ENCODE measurements around the gene CISTR. TPM values are rescaled to one million over a fixed set of nuclear protein-coding genes. Genes with fewer than 3 reads are reported as not detected.

Gene CISTR
- total and polyA plus RNA-seq, 2 donors (not counting 3 experiments of a cell fraction or from before 2014, with no cell fraction given): not detected

DNA sequence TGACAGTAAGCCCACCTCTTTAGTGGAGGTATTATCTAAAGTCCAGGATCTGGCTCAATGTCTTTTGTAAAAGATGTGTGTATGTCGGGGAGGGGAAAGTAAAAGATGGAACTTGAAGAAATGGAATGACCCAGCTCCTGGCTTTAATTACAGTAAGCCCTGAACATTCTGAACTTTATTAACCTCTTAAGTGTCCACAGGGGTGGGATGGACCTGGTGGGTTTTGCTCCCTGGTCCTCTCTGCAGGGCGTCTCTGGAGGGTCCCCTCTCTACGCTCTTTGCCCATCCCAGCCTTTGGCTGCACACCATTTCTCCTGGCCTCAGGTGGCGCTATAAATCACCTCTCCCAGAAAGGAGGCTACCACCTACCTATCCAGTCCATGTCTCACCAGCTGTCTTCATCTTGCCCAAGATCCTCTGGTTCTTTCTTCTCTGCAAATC, 3.7 kb upstream of the CISTR start:
- DNase-seq (ENCODE audit: low read depth, low spot score): no peak
- Histone ChIP-seq H3K36me3 (ENCODE audit: control insufficient read depth in 2 of 2, extremely low read depth in 1 of 2, insufficient read depth in 2 of 2, low read length in 2 of 2) (no peaks in the 10 kb centered on the region), H3K27me3 (ENCODE audit: control insufficient read depth in 2 of 2, insufficient read depth in 2 of 2, low read length in 2 of 2) (peaks cover 67 to 77% of the 10 kb centered on the region in 2 experiments), H2AFZ (ENCODE audit: low read depth, low read length) (no peak overlapping the region), H3K9me3 (replicated peaks; ENCODE audit: control insufficient read depth, insufficient read depth, low read length) (no peaks in the 10 kb centered on the region), H3K79me2 (ENCODE audit: control insufficient read depth, insufficient read depth, low read length) (no peaks in the 10 kb centered on the region), H3K27ac (ENCODE audit: insufficient read depth, low read depth, low read length) (no peak overlapping the region), H3K9ac (replicated peaks; ENCODE audit: extremely low read depth, insufficient read depth, low read length) (no peak overlapping the region), H4K20me1 (replicated peaks; ENCODE audit: control insufficient read depth, extremely low read depth, insufficient read depth, low read length) (no peaks in the 10 kb centered on the region), H3K4me1 (ENCODE audit: control insufficient read depth, extremely low read depth, insufficient read depth, low read length) (peaks cover 3% of the 10 kb centered on the region), H3K9me1 (replicated peaks; ENCODE audit: control insufficient read depth, extremely low read depth, insufficient read depth, low read length) (no peaks in the 10 kb centered on the region), H3K4me3 (replicated peaks in 1 of 3; ENCODE audit: insufficient read depth in 1 of 3, low read depth in 1 of 3, low read length in 3 of 3) (no peak overlapping the region), H3K4me2 (ENCODE audit: insufficient read depth, low read length) (no peak overlapping the region)
- POLR2A ChIA-PET: no interaction called here
- TF ChIP-seq, protein P1, sequence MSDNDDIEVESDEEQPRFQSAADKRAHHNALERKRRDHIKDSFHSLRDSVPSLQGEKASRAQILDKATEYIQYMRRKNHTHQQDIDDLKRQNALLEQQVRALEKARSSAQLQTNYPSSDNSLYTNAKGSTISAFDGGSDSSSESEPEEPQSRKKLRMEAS (IDR thresholded peaks at IDR 0.05; ENCODE audit: insufficient read depth, insufficient read length): no peak
- no peak for TF ChIP-seq MYC (IDR thresholded peaks at IDR 0.05; ENCODE audit: low read depth, low read length)
- TF ChIP-seq, protein P2, sequence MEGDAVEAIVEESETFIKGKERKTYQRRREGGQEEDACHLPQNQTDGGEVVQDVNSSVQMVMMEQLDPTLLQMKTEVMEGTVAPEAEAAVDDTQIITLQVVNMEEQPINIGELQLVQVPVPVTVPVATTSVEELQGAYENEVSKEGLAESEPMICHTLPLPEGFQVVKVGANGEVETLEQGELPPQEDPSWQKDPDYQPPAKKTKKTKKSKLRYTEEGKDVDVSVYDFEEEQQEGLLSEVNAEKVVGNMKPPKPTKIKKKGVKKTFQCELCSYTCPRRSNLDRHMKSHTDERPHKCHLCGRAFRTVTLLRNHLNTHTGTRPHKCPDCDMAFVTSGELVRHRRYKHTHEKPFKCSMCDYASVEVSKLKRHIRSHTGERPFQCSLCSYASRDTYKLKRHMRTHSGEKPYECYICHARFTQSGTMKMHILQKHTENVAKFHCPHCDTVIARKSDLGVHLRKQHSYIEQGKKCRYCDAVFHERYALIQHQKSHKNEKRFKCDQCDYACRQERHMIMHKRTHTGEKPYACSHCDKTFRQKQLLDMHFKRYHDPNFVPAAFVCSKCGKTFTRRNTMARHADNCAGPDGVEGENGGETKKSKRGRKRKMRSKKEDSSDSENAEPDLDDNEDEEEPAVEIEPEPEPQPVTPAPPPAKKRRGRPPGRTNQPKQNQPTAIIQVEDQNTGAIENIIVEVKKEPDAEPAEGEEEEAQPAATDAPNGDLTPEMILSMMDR (IDR thresholded peaks at IDR 0.05; ENCODE audit: extremely low read depth in 1 of 2, insufficient read depth in 1 of 2, low read depth in 1 of 2, low read length in 2 of 2): no peak
- no peak for TF ChIP-seq POLR2A (IDR thresholded peaks at IDR 0.05; ENCODE audit: low read depth, low read length)
- TF ChIP-seq GATA2 (IDR thresholded peaks at IDR 0.05; ENCODE audit: insufficient read depth, insufficient read length, low read depth, low read length): no peak
- no peak for TF ChIP-seq JUN (IDR thresholded peaks at IDR 0.05; ENCODE audit: borderline replicate concordance, insufficient read depth, insufficient read length, low read depth)
- TF ChIP-seq EZH2 (IDR thresholded peaks at IDR 0.05; ENCODE audit: borderline replicate concordance, low read depth, low read length, severe bottlenecking): no peak
- TF ChIP-seq FOS (IDR thresholded peaks at IDR 0.05; ENCODE audit: borderline replicate concordance, insufficient read depth, low read length): no peak
- no peak for TF ChIP-seq POLR2AphosphoS5 (IDR thresholded peaks at IDR 0.05; ENCODE audit: insufficient read depth, low read depth, low read length)
- intact Hi-C loops (cut with micrococcal nuclease): loop anchor here (10.0 kb wide), 1 partner anchor 449 kb away; no protein-coding TSS in a partner anchor
- FAIRE-seq: no peak
- no TSS peak for BruUV-seq (replicated peaks)
- dilution Hi-C loops (cut with MboI; ENCODE audit: extremely low pct_ligation_motif_present, low sequenced_read_pairs): no loop called here
- CTCF ChIA-PET: interaction anchor here (1.5 to 3.7 kb wide), 2 partner anchors 10 to 53 kb away, joined by 4 to 69 read pairs; no protein-coding TSS in a partner anchor

All from endothelial cell of umbilical vein (primary cell).